Stimulated activated CD8-positive, alpha-beta memory T cell treated with anti-CD3 and anti-CD28 coated beads, Interleukin-12 subunit alpha, Interleukin-12 subunit beta, amount 100 ng/mL, for 1 hour (primary cell): Measurements from ENCODE around the gene ANO6.
"Not testable (repeated sequence)": the region's sequence is repeated elsewhere in the genome, so short reads cannot be mapped to it uniquely, and the experiment has no call there.

ENCODE experiments used
- DNase-seq: peaks from one replicate; pipeline ENCODE4 v3.0.0-alpha.2; 2020; ENCODE audit warnings: low read depth

ANO6 gene, protein sequence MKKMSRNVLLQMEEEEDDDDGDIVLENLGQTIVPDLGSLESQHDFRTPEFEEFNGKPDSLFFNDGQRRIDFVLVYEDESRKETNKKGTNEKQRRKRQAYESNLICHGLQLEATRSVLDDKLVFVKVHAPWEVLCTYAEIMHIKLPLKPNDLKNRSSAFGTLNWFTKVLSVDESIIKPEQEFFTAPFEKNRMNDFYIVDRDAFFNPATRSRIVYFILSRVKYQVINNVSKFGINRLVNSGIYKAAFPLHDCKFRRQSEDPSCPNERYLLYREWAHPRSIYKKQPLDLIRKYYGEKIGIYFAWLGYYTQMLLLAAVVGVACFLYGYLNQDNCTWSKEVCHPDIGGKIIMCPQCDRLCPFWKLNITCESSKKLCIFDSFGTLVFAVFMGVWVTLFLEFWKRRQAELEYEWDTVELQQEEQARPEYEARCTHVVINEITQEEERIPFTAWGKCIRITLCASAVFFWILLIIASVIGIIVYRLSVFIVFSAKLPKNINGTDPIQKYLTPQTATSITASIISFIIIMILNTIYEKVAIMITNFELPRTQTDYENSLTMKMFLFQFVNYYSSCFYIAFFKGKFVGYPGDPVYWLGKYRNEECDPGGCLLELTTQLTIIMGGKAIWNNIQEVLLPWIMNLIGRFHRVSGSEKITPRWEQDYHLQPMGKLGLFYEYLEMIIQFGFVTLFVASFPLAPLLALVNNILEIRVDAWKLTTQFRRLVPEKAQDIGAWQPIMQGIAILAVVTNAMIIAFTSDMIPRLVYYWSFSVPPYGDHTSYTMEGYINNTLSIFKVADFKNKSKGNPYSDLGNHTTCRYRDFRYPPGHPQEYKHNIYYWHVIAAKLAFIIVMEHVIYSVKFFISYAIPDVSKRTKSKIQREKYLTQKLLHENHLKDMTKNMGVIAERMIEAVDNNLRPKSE

DNA sequence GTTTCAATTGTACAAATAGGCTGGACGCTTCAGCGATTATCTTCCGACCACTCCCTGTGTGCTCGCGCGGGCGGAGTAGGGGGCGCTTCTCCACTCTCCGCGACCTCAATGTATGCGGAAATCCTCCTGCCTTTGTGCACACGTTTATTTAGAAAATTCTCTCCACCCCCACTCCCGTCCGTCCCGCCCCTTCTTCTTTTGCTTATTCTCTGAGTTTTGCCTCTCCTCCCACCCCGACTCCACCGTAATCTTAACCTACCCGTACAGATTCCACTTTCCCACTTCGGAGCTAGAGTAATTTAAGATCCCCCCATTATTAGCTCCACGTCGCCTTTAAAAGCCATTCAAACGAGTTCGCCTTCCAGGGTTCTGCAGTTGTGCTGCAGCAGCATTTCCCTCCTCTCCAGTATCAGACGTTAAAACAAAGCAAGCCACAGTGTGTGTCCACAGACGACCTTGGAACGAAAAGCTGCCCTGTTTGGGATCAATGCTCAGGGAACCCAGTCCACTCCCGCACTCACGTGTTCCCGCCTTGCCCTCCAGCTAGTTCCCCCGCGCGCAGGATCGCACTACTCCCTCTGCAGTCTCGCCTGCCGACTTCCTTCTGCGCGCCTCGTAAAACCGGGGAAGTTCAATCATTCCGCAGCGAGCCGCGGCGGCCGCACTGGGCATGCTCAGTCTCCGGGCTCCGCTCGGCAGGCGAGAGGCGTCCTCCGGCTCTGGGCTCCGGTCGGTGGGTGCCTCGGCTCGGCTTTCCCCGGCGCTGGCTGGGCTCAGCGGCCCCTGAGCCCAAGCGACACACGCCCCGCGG lies at the start of gene ANO6:
Gene ANO6 (plus strand): TSS at position 677 of the 811 bp plus-strand sequence. CDS start 227 bp downstream, outside the sequence.
- peak; percentile 65 for DNase-seq

DNA sequence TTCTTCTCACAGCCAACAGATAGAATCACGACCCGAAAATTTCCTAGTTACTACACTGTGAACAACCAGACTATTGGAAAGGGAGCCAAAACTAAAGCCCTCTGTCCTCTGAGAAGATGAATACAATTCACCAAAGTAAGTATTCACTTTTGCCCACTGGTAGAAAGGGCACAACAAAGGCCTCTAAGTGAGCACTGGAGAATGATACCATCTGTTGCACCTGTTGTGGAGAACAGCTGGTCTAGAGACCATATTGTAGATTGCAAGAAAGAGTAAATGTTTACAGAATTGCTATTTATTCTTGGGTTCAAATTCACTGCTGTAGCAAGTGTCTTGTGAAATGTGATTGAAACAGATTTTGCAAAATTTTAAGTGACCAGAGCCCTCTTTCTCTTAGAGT lies 46.9 kb upstream of the ANO6 start:
- DNase-seq = no peak

DNA sequence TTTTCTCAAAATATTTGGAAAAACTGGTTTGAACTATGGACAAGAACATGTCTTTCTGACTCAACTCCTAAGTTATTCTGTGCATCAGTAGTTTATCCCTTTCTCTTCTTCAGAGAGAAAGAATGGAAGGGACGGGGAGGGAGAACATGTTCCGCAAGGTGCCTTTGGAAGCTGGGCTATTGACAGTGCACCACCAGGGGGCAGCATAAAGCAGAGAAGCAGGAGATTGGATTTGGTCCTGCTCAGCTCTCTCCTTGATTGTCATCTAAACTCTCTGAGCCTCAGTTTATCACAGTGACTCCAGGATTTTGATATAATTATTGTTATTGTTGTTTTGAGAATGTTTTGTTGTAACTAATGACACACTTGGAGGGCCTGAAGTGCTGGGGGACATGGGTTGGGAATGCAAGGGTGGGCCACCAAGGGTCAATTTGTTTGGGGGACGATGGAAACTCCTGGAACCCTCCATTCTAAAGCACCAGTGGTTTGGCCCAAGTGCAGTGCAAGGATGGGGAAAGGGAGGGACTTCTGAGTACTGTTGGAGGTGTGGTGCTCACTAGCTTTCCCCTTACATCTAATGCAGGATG lies 45.3 kb upstream of the ANO6 start:
- peak; percentile 76 for DNase-seq

DNA sequence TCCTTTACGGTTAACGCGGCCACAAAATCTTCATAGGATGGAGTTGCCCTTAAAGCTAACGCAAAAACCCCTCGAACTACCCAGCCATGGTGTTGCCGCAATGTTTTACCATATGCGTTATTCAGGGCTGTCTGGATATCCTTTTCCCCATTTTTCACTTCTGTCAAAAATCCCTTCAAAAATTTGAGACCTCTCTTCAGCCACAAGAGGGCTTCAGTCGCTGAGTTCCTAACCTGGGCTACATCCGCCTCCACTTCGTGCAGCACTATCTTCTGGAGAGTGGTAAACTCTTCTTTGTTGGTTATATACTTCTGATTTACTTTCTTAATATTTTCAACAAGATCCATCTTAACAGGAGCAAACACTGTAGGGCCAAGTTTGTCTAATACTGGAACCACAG lies 42.6 kb upstream of the ANO6 start:
- DNase-seq = not testable (repeated sequence)

DNA sequence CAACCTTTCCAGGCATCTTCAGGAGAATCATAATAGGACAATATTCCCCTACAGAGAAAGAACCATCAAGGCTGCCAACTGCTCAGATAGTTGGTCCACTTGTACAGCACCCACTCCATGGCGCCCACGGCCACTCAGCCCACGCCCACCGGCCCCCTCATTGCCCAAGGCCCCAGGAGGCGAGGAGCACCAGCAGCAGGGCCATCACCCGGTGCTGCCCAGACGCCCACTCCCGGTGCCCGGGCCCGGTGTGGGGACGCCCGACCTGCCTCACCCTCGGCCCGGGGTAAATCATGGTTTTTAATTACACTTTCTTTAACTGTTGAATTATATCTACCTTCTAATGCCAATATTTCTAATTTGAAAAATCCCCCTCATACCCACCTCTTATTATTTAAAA lies 41.3 kb upstream of the ANO6 start:
- DNase-seq = no peak

DNA sequence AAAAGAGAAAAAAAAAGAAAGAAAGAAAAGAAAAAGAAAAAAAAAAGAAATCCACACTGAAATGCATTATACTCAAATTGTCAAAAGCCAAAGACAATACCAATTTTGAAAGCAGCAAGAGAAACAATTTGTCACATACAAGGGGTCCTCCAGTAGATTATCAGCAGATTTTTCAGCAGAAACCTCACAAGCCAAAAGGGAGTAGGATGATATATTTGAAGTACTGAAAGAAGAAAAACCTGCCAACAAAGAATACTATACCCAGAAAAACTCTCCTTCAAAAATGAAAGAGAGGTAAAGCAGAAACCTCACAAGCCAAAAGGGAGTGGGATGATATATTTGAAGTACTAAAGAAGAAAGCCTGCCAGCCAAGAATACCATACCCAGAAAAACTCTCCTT lies 37.1 kb upstream of the ANO6 start:
- DNase-seq = no peak

DNA sequence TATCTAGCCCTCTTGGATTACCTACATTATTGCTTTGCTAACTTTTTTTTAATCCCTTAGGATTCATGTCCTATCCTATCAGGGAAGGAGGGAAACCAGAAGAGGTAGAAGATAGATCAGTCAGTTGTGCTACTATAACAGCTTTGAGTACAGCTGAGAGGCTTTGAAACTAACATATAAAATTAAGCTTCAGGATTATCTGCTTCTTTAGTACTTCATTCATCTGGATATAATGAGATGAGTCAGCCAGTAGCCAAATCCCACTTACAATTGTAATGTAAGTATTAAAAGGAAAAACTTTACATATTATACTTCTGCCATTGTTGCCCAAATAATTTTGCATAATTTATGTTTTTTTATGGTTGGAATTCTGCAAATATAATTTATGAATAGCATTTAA lies 33.4 kb upstream of the ANO6 start:
- no peak for DNase-seq

DNA sequence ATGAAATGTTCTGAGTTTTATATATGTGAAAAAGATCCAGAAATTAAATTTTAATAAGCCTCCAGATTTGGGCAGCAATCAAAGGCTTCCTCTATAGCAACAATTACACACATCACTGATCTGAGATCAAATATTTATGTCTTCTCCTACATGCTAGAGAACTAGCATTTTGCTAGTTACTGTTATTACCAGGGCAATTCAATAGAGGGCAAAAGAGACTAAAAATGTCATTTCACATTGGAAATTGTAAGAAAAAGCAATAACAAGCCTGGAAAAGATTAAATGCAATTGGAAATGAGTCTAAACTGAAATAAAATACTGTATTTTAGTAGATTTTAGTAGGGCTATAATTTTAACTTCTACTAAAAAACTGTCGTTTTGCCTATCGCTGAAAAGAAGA lies 32.6 kb upstream of the ANO6 start:
- no peak for DNase-seq

DNA sequence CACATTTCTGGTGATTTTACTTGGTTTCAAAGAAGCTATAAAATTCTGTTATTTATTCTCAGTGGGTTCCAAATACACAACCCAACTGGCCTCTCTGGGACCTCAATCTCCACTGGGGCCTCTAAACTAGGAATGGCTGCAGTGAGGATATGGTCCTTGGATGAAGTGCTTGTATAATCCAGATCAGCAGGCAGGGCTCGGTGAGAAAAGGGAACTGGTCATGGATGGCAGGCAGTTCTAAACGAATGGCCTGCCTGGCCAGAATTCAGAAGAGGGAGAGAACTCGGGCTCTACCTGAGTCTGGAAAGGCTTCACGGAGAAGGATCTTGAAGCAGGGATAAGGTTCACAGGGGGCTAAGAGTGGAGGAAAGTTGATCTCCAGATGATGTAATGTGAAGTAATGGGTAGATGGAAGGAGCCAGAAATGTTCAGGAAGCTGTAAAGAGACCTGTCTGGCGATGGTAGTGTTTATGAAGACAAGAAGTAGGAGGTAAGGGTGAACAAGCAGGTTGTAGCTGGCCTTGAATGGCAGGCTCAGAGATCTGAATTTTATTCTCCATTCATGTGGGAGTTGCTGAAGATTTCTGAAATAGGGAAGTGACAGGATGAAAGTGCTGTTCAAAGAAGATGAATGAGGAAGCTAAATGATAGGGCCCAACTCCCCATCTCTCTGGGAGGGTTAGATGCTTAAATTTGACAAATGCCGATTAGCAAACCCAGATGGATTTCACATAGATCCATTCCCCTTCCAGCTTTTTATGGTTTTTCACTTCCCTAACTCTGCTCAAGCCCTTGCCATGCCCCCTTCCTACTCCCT lies 31.5 kb upstream of the ANO6 start:
- no peak for DNase-seq

DNA sequence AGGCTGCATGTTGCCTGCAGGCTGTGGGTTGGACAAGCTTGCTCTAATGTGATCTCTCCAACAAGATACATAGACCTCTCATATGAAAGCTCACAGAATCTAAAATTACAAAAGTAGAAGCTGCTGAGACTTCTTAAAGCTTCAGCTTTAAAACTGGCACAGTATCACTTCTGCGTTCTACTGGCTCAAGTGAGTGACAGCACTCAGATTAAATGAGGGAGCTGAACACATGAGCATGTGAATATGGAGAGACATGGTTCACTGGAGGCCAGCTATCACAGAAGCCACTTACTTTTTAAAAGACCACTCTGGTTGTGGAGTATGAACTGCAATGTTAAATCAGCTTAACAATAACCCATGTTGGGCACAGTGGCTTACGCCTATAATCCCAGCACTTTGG lies 29.1 kb upstream of the ANO6 start:
- no peak for DNase-seq

DNA sequence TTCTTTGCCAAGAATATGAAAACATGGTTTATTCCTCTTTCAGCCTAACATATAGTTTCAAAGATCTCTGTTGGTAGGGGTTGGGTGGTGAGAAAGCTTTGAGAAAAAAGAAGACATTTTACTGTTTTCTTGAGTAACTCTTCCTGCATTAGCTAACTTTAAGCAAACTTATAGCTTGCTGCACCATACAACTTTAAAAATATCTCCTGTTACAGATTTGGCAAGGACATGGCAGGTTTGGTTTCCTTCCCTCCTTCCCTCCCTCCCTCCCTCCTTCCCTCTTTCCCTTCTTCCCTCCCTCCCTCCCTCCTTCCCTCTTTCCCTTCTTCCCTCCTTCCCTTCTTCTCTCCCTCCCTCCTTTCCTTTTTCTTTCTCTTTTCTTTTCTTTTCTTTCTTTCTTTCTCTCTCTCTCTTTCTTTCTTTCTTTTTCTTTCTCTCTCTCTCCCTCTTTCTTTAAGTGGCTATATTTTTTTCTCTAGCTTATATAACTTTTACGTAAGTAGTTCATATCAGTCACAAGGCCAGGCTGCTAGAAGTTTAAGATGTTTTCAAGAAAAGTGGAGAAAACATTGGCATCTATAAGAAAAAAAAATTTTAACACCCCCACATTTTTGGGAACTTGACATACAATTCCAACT lies 26.0 kb upstream of the ANO6 start:
- no peak for DNase-seq

DNA sequence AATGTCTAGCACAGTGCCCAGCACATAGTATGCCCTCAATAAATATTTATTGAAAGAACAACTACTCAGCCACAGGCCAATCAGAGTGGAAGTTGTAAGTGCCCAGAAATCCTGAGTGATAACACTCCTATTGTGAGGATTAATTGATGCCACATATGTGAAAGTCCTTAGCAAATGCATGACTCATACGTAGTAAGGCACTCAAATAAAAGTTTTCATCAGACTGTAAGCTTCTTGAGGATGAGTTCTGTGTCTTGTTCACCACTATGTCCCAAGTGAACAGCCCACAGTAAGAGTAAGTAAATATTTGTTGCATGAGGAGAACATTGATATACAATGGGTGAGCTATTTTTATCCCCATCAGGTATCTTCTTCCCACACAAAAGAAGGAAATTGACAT lies 24.7 kb upstream of the ANO6 start:
- no peak for DNase-seq

DNA sequence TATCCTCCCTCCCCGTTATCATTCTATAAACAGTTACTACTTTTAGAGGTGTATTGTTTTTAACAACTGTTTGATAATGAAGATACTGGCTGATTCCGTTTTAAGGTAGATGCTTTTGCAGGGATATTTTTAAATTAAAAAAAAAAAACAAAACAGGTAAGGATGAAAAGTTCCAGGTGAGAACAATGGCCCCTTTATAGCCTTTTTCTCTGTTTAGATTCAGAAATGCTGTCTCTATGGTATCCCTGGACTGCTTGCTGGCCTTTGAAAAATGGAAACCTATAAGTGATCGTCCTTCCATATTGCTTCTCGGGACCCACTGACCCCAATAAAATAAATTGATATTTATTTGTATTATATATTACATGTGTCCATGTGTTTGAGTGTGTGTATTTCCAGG lies 23.2 kb upstream of the ANO6 start:
- DNase-seq = no peak

DNA sequence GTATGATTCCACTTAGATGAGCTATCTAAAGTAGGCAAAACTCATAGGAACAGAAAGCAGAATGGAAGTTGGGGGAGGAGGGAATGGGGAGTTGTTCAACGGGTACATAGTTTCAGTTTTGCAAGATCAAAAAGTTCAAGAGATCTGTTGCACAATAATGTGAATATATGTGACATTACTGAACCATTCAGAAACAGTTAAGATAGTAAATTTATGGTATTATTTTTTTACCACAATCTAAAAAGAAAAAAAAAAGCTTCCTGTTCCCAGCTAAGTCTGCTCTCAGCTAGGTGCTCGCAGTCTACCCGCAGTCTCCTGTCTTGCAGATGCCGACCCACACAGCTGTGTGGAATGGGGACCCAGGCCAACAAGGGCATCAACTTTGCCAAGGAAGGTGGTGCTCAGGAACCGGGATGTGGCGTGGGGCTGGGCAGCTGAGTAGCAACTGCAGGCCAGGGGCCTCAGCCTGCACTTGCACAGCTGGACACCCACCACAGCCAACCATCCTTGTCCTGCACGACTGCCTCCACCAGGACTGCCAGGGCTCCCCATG lies 15.3 kb upstream of the ANO6 start:
- DNase-seq = no peak

DNA sequence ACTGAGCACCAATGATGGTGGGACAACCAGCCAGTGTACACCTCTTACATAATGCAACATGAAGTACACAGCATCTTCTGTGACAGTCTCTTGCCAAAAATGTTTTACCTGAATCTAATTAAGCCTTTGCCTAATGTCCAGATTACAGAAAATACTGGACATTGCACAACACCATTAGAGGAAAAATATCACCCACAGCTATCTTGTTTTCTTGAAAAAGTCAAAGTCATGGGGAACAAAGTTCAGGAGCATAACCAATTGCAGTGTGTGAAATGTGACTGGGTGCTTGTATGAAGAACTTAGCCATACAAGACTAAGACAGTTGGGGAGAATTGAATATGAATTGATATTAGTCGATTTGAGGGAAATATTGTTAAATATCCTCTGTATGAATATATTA lies 12.1 kb upstream of the ANO6 start:
- DNase-seq = no peak

DNA sequence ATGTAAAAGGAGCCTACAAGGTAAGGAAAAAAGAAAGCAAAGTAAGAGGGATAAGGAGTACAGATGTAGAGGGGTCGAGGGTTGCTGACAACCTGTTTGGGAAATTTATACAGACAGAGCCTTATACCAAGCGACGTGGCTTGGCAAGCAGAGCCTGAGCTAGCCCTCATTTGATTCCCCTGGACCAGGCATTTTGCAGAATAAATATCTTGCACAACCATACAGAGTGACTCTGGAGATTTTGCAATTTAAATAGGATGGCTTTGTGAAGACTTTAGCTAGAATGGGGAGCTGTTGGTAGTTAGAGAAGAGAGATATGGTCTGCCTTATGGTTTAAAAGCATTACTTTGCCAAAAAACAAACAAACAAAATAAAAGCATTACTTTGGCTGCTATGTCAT lies 11.1 kb upstream of the ANO6 start:
- DNase-seq = no peak

DNA sequence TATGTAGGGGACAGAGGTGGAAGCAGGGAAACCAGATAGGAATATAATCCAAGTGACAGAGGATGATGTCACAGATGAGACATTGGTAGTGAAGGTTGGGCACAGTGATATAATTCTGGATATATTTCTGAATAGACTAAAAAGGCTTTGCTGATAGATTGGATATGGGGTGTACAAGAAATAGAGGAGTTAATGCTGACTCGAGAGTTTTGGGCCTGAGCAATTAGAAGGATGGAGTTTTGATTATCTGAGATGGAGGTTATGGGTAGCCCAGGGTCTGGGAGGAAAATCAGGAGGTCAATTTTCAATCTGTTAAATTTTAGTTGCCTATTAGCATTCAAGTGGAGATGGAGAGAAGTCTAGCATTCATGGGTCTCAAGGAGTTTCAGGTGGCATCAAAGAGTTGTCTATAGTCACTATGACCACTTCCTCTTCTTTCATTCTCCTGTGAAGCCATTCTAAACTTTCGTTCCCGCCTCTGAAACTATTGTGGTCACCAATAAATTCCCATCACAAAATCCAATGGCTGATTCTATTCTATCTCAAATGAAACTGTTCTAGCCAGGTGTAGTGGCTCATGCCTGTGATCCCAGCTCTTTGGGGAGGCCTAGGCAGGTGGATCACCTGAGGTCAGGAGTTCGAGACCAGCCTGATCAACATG lies 10.6 kb upstream of the ANO6 start:
- DNase-seq = no peak

DNA sequence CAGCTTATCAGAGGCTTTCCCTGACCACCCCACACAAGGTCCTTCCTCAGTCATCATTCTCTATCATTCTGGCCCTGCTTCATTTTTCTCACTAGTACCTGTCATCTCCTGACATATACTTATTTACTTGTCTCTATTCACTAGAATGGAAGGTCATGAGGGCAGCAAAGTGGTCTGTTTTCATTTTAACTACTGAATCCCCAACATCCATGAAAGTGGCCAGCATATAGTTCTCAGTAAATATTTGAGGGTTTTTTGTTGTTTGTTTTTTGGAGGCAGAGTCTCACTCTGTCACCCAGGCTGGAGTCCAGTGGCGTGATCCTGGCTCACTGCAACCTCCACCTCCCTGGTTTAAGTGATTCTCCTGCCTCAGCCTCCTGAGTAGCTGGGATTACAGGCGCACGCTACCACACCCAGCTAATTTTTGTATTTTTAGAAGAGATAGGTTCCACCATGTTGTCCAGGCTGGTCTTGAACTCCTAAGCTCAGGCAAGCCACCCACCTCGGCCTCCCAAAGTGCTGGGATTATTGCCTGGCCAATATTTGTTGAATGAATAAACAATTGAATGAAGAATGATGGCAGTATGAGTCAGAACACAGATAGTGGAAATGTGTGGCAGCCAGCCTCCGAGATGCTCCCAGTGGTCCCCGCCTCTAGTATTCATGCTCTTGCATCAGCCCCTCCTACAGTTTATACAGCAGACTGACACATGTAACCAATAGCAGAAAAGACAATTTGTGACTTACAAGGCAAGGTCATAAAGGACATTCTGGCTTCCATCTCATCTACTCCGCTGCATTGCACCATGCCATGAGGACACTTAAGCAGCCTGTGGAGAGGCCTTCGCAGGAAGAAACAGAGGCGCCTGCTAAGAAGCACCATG lies 7.0 kb upstream of the ANO6 start:
- DNase-seq = no peak

DNA sequence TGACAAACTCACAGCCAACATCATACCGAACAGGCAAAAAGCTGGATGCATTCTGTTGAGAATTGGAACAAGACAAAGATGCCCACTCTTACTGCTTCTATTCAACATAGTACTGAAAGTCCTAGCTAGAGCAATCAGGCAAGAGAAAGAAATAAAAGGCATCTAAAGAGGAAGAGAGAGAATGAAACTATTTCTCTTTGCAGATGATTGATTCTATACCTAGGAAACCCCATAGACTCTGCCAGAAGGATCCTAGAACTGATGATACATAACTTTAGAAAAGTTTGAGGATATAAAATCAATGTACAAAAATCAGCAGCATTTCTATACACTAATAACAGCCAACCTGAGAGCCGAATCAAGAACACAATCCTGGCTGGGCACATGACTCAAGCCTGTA lies 6.1 kb upstream of the ANO6 start:
- DNase-seq = no peak
